GDM1 (cell line): ENCODE results near the gene MTO1.
"Not testable (repeated sequence)": the region's sequence is repeated elsewhere in the genome, so short reads cannot be mapped to it uniquely, and the experiment has no call there.

Experiments
- DNase-seq: peaks from one replicate; lab custom pipeline; 2025; lab: John Stamatoyannopoulos, UW

The MTO1 gene

DNA sequence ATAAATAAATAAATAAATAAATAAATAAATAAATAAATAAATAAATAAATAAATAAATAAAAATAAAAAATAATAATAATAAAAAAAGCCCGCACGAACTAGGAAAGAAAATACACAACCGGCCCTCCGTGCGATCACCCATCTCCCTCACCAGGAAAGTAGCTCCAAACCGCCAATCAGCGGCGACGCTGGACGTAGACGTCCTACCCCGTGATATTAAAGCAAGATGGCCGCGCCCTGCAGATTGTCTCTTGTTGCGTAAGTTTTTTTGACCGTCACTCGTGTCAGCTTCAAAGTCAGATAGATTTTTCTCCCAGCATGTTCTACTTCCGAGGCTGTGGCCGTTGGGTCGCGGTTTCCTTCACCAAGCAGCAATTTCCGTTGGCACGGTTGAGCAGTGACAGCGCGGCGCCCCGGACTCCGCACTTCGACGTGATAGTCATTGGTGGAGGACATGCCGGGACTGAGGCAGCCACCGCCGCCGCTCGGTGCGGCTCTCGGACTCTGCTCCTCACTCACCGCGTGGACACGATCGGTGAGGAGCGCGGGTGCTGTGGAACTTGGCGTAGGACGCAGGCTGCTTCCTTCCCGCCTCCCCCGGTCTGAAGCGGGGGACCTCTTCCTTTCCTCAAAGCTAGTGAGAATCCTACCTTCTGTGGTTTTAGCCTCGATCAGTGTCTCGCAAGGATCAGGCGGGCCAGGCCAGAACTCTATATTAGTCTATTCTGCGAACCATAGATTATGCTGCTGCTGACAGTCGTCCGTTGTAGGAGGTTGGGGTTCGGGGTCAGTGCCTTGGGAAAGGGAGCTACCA is at the start of gene MTO1:
TSS of gene MTO1 (plus strand) at position 201 of the 814 bp plus-strand sequence. CDS start at position 319, 118 bp downstream.
- peak; percentile 75 for DNase-seq

DNA sequence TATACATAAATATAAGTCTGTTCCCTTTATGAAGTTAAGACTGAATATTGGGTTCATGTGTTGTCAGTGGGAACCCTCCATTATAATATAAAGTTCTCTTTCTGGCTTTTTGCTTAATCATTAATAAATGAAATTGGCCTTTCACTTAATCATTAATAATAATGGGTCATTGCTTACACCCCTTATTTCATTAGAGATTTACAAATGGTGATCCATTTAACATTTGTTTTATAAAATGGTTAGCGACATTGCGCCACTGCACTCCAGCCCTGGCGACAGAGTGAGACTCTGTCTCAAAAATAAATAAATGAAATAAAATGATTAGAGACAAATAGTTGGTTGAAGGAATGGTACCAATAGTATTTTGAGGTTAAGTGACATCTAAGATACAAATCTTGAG is 48.4 kb upstream of the MTO1 start:
- DNase-seq = no peak

GRCh38 chr6:73418081-73418741 is 43.3 kb upstream of the MTO1 start:
- DNase-seq = no peak

- no peak for DNase-seq
Observed at GRCh38 chr6:73421534-73421933, 40.0 kb upstream of the MTO1 start.

- DNase-seq = no peak
Observed at GRCh38 chr6:73435236-73435635, 26.3 kb upstream of the MTO1 start.

DNA sequence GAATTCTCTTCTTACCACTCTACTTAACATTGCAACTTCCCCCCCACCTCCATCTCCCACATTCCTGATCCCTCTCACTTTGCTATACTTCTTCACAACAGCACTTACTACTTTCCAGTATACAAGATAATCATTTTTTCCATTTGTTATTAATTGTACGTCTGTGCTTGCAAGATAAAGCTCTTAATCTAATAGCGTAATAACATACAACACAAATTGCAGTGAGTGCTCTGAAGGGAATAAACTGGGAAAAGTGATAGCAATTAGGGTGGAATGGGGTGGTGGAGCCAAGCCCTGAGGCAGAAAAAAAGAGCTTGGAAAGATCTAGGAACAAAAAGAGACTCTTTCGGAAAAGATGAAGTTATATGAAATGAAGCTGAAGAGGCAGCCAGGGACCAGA is 18.0 kb upstream of the MTO1 start:
- no peak for DNase-seq

DNA sequence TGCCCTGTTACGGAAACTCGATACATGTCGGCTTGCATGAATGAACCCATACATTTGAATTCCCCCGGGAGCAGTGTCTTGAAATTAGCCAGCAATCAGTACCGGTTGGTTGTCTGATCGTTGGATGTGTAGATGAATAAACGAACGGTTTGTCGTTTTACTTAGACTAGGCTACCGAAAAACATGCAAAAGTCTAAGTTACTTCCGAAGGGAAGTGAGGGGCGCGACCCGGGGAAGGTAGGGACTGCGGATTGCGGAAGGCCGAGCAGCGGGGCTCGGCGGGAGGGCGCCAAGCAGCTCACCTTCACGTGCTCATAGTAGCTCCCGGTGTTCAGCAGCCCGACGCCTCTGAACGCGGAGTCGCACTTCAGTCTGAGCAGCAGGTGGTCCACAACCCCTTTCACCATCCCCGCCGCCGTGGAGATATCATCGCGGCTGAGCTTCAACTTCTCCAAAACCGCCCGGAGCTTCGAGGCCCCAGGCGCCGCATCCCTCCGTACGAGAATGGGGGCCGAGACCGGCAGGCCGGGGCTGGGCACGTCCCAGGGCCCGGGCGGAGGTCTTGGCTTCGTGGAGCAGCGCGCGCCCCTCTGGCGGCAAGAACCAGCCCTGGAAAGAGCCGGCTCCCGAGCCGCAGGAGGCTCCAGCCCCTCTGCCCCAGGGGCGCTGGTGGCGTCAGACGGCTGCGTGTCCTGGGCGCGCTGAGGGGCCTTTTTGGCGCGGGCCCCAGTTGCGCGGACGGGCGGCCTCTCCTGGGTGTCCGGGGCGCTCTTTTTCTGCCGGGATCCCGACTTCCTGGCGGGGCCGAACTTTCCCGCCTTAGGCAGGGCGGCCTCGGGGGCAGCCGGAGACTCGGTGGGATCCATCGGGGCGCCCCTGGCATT is 10.1 kb upstream of the MTO1 start:
- peak; percentile 29 for DNase-seq

DNA sequence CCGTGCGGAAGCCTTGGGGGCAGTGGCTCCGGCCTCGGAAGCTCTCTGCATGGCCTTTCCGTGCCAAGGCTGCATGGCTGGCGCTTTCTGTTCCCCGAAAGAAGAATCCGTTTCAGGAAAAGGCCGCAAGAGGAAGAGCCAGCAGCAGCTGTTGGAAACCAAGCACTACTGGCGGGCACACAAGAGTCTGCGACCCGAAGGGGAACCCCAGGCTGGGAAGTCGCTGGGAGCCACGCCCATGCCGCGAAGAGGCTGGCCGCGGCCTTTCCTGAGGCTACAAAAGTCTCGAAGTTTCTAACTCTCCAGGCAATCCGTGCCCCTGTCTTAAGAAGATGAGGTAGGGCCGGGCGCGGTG is 9.5 kb upstream of the MTO1 start, which contains the start of gene CGAS:
TSS of gene CGAS (minus strand) at position 191 of the 355 bp plus-strand sequence. CDS start at position 75, 116 bp downstream.
- peak; percentile 82 for DNase-seq

GRCh38 chr6:73455865-73456629 is 5.5 kb upstream of the MTO1 start:
- DNase-seq = no peak

DNA sequence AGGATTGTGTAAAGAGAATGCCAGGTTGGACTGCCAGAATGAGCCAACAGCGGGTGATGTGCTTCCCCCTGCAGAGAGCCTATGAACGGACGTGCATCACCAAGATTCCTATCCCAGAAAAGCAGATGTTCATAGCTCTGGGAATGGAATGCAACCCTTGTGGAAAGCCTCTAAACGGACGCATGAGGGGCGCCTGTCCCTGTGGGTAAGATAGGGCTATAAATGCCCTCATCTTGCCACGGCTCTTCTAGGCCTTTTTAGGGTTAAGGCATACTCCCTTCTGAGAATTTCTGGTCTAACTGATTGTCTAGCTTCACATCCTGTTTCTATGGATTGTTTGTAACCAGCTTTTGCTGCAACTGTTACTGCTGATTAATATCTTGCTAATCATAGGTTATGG is 2.1 kb upstream of the MTO1 start:
- DNase-seq = not testable (repeated sequence)

DNA sequence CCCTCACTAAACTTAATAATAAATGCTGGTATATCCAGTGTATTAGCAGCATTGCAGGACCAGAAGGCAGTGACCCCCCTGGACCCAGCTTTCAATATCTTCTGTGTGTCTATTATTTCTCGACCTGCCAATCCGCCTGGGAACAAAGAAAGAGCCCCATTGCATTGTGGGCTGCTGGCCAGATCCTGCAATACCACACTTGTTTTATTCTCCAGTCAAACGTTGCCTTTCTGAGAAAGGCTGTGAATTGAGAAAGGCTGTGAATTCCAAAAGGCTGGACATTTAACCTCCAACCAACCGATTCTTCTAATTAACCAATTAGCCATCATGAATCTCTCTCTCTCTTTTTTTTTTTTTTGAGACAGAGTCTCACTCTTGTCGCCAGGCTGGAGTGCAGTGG is 1.5 kb upstream of the MTO1 start:
- no peak for DNase-seq

GRCh38 chr6:73471686-73472290 is 10.3 kb downstream of the MTO1 start:
- DNase-seq = no peak

- no peak for DNase-seq
Observed at GRCh38 chr6:73476723-73477122, 15.2 kb downstream of the MTO1 start.

DNA sequence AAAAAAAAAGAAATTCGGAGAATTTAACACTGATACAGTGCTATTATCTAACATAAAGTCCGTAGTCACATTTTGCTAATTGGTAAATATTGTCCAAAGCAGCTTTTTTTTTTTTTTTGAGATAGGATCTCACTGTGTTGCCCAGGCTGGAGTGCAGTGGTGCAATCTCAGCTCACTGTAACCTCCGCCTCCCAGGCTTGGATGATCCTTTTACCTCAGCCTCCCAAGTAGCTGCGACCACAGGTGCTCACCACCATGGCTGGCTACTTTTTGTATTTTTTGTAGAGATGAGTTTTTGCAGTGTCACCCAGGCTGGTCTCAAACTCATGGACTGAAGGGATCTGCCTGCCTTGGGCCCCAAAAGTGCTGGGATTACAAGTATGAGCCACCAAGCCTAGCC is 15.9 kb downstream of the MTO1 start:
- no peak for DNase-seq

DNA sequence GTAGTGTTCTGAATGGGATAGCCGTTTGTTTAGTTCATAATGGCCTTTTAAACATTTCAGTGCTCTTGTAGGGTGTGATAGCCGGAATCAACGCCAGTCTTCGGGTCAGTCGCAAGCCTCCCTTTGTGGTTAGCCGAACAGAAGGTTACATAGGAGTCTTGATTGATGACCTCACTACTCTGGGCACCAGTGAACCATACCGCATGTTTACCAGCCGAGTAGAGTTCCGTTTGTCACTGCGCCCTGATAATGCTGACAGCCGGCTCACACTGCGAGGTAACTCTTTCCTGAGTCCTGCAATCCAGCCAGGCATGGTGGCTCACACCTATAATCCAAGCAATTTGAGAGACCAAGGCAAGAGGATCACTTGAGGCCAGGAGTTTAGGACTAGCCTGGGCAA is 20.4 kb downstream of the MTO1 start:
- DNase-seq = no peak

- no peak for DNase-seq
Observed at GRCh38 chr6:73484438-73484837, 22.9 kb downstream of the MTO1 start.

DNA sequence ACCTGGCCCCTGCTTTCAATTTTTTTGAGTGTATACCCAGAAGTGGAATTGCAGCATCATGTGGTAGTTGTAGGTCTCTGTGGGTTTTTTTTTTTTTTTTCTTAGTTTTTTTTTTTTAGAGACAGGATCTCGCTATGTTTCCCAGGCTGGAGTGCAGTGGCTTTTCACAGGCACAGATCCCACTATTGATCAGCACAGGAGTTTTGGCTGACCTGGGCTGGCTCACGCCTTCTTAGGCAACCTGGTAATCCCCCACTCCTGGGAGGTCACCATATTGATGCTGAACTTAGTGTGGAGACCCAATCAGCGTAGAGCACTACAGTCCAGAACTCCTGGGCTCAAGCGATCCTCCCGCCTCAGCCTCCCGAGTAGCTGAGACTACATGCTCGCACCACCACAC is 25.9 kb downstream of the MTO1 start:
- no peak for DNase-seq

DNA sequence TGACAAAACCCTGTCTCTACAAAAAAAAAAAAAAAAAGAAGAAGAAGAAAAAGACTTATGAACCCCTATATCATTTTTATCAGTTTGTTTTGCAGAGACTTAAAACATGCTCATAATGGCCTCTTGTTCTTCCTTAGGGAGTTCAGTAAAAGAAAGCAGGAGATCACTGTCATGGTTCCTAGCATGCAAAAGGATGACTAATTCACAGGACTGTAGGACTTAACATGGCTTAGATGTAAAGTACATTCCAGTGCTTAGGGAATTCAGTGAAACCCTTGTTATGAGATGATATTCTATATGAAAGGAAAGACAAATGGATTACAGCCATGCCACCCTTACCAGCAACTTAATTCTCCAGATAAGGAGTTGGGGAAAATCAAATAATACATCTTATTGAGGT is 29.8 kb downstream of the MTO1 start:
- no peak for DNase-seq

DNA sequence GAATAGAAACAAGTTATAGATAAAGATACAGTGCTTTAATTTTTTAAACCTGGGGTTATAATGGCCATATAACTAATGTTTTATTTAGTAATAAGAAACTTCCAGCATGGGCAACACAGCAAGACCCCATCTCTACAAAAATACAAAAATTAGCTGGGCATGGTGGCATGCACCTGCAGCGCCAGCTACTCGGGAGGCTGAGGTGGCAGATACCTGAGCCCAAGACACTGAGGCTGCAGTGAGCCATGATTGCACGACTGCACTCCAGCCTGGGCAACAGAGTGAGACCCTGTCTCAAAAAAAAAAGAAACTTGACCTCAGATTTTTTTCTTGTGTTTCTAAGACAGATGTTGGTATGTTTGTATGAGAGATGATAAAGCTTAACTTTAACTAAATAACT is 36.4 kb downstream of the MTO1 start:
- no peak for DNase-seq

GRCh38 chr6:73503027-73503772 is 41.7 kb downstream of the MTO1 start:
- DNase-seq = no peak

GRCh38 chr6:73504160-73504559 is 42.6 kb downstream of the MTO1 start:
- no peak for DNase-seq
